SJCRH30 (cell line): ENCODE results near the gene PLXNA1. TPM values are rescaled to one million over a fixed set of nuclear protein-coding genes. Genes with fewer than 3 reads are reported as not detected.

Experiments
- DNase-seq, 2 experiments: peaks; one replicate each; pipeline ENCODE4 v3.0.0-alpha.2; 2015 to 2020
- H3K27ac ChIP-seq: fragments of 250-450 bp; sonication (Bioruptor Pico); 2 replicates; pipeline ENCODE4 v1.5.1; 2020; ENCODE audit warnings: mild to moderate bottlenecking, moderate library complexity
- H3K27me3 ChIP-seq: fragments of 250-450 bp; sonication (Bioruptor Pico); 2 replicates; pipeline ENCODE4 v1.5.1; 2020; ENCODE audit warnings: mild to moderate bottlenecking, moderate library complexity
- H3K36me3 ChIP-seq: fragments of 250-450 bp; sonication (Bioruptor Pico); 2 replicates; pipeline ENCODE4 v1.5.1; 2020; ENCODE audit warnings: mild to moderate bottlenecking, moderate library complexity
- H3K4me1 ChIP-seq: fragments of 250-450 bp; sonication (Bioruptor Pico); 2 replicates; pipeline ENCODE4 v1.5.1; 2020; ENCODE audit warnings: mild to moderate bottlenecking, moderate library complexity
- H3K4me3 ChIP-seq: fragments of 250-450 bp; sonication (Bioruptor Pico); 2 replicates; pipeline ENCODE4 v1.5.1; 2020; ENCODE audit warnings: mild to moderate bottlenecking, moderate library complexity
- H3K9me3 ChIP-seq: fragments of 250-450 bp; sonication (Bioruptor Pico); replicated peaks from 2 replicates; pipeline ENCODE4 v1.5.1; 2020; ENCODE audit warnings: mild to moderate bottlenecking, moderate library complexity
- total RNA-seq: library from RNA; depleted of rRNA; stranded (reverse); fragments of >200 nt; shearing (Covaris generic); gene quantifications from 2 replicates; pipeline ENCODE4 v1.2.3, GENCODE V29; 2014

Gene PLXNA1
- total RNA-seq, 1 experiment from 2014 or later: 51.6 TPM

DNA sequence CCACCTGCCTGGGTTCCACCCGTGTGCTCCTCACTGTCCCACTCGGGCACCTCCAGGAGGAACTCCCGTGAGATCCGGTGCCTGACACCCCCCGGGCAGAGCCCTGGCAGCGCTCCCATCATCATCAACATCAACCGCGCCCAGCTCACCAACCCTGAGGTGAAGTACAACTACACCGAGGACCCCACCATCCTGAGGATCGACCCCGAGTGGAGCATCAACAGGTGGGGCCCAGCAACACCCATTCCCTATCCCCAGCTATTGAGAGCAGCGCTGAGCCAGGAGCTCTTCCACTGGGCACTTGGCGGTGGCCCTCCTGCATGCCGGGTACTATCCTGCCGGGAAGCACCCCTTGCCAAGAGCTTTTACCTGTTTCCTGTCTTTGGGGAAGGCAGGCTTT lies 33.5 kb downstream of the PLXNA1 start:
- Histone ChIP-seq H3K4me3 (no peak overlapping the region), H3K36me3 (peaks cover 35% of the 10 kb centered on the region), H3K27me3 (no peaks in the 10 kb centered on the region), H3K9me3 (no peaks in the 10 kb centered on the region), H3K27ac (no peak overlapping the region), H3K4me1 (no peaks in the 10 kb centered on the region)
- no peak for DNase-seq

DNA sequence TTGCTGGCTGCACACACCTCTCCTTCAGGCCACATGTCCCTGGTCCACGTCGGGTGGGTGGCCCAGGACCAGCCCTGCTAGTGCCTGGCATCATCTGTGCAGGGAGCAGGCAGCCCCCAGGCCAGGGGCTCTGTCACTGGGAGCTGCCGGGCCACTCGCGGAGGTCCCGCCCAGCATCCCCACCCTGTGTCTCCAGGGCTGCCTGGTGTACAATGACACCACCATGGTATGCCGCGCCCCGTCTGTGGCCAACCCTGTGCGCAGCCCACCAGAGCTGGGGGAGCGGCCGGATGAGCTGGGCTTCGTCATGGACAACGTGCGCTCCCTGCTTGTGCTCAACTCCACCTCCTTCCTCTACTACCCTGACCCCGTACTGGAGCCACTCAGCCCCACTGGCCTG lies 34.3 kb downstream of the PLXNA1 start:
- no peak for DNase-seq

DNA sequence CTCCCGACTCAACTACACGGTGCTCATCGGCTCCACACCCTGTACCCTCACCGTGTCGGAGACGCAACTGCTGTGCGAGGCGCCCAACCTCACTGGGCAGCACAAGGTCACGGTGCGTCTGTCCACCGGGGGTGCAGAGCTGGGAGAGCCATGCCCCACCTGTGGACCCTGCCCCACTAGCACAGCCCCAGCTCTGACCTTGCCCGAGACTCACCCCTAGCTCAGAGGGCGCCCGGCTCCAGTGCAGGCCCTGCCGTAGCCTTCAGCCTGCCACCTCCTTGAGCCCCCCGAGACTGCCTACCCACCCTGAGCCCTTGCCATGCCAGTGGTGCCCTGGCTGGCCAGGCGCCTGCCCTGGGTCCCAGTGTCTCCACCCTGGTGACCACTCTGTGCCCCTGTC lies 34.9 kb downstream of the PLXNA1 start:
- H3K4me1 ChIP-seq: no peaks in the 10 kb centered on the region
- H3K27me3 ChIP-seq: no peaks in the 10 kb centered on the region
- no peak for DNase-seq
- H3K36me3 ChIP-seq: peaks cover 39% of the 10 kb centered on the region
- H3K4me3 ChIP-seq: no peak overlapping the region
- H3K27ac ChIP-seq: no peak overlapping the region
- no peaks in the 10 kb centered on the region for H3K9me3 ChIP-seq

More for the DNA sequence above, 34.3 kb downstream of the PLXNA1 start:
- Histone ChIP-seq H3K4me1 (no peaks in the 10 kb centered on the region), H3K4me3 (no peak overlapping the region), H3K36me3 (peaks cover 37% of the 10 kb centered on the region), H3K9me3 (no peaks in the 10 kb centered on the region), H3K27ac (no peak overlapping the region), H3K27me3 (no peaks in the 10 kb centered on the region)

DNA sequence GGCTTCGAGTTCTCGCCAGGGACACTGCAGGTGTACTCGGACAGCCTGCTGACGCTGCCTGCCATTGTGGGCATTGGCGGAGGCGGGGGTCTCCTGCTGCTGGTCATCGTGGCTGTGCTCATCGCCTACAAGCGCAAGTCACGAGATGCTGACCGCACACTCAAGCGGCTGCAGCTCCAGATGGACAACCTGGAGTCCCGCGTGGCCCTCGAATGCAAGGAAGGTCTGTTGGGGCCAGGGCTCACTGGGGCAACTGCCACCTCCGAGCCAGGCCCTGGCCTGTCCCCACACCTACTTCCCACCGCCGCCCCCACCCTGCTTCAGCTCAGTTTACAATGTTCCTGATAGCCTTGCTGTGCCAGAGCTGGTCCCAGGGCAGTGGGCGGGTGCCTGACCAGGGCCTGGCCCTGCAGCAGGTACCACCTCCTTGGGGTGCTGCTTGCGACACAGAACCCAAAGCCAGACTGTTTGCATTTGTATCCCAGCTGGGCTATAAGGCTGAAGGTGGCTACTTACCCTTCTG lies 35.5 kb downstream of the PLXNA1 start:
- H3K36me3 ChIP-seq: peaks cover 44% of the 10 kb centered on the region
- H3K4me1 ChIP-seq: no peaks in the 10 kb centered on the region
- DNase-seq: no peak
- H3K27me3 ChIP-seq: no peaks in the 10 kb centered on the region
- no peak overlapping the region for H3K27ac ChIP-seq
- H3K9me3 ChIP-seq: no peaks in the 10 kb centered on the region
- H3K4me3 ChIP-seq: no peak overlapping the region

DNA sequence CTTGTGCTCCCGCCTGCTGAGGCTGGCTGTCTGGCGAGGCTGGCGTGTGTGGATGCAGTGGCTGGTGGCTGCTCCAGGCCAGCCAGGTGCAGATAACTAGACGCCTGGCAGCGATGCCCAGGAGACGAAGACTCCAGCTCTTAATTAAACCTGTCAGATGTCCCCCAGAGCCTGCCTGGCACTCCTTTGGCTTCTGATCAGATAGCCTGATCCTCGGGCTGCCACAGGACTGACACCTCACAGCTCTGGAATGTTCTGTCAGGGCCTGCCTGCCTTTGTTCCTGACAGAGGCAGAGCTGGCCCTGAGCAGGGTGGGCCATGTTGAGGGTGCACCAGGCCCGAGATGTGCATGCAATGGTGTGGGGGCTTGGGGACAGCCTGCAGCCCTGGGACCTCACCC lies 36.5 kb downstream of the PLXNA1 start:
- Histone ChIP-seq H3K36me3 (peaks cover 44% of the 10 kb centered on the region), H3K27ac (no peak overlapping the region), H3K27me3 (no peaks in the 10 kb centered on the region), H3K4me3 (no peak overlapping the region), H3K9me3 (no peaks in the 10 kb centered on the region), H3K4me1 (no peaks in the 10 kb centered on the region)
- DNase-seq: no peak

DNA sequence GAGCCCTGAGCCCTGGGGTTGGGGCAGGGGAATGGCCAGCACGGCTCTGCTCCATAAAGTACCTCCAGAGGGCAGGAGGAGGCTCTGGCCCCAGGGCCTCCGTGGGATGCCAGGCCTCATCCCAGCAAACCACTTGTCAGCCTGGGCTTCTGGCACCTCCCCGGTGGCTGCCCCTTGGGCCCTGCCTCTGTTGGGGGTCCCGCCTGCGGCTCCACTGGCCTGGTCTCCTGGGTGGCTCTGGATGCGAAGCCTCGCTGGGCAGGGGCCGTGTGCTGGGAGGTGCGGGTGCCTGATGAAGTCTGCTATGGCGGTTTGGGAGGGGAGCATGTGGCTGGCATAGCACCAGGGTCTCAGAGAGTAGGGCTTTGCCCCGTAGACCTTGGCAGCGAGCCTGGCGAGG lies 37.6 kb downstream of the PLXNA1 start:
- Histone ChIP-seq H3K4me3 (no peak overlapping the region), H3K36me3 (peaks cover 43% of the 10 kb centered on the region), H3K9me3 (no peaks in the 10 kb centered on the region), H3K27me3 (no peaks in the 10 kb centered on the region), H3K27ac (no peak overlapping the region), H3K4me1 (no peaks in the 10 kb centered on the region)
- no peak for DNase-seq

DNA sequence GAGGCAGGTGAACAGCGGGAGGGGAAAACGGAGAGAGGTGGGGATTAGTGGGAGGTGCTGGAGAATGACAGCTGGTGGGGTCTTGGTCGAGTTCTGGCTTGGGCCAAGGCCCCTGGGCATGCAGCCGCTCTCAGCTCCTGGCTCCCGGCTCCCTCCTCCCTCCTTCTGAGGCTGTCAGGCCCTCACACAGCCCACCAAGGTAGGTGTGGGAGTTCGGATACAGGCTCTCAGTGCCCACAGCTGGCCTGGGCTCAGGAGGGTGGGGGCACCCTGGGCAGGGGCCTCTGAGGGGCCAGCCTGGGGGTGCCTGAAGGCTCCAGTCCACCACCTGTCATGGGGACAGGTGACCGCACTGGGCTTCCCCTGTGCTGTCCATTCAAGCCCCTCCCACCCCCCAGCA lies 39.9 kb downstream of the PLXNA1 start:
- H3K27ac ChIP-seq: no peak overlapping the region
- DNase-seq: no peak
- no peaks in the 10 kb centered on the region for H3K9me3 ChIP-seq
- no peaks in the 10 kb centered on the region for H3K4me1 ChIP-seq
- no peaks in the 10 kb centered on the region for H3K27me3 ChIP-seq
- H3K4me3 ChIP-seq: no peak overlapping the region
- H3K36me3 ChIP-seq: peaks cover 46% of the 10 kb centered on the region

DNA sequence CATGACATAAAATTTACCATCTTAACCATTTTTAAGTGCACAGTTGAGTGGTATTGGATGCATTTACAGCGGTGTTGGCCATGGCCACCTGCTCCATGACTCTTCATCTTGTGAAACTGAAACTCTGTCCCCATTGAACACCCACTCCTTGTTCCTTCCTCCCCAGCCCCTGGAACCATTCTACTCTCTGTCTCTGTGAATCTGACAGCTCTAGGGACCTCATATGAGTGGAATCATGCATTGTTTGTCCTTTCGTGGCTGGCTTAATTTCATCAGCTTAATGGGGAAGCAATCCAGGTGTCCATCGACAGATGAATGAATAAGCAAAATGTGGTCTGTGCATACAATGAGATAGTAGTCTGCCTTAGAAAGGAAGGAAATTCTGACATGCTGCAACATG lies 42.5 kb downstream of the PLXNA1 start:
- Histone ChIP-seq H3K27me3 (no peaks in the 10 kb centered on the region), H3K27ac (no peak overlapping the region), H3K36me3 (peaks cover 33% of the 10 kb centered on the region; the same call in 1 of the 2 replicates), H3K9me3 (no peaks in the 10 kb centered on the region), H3K4me1 (no peaks in the 10 kb centered on the region), H3K4me3 (no peak overlapping the region)
- no peak for DNase-seq

DNA sequence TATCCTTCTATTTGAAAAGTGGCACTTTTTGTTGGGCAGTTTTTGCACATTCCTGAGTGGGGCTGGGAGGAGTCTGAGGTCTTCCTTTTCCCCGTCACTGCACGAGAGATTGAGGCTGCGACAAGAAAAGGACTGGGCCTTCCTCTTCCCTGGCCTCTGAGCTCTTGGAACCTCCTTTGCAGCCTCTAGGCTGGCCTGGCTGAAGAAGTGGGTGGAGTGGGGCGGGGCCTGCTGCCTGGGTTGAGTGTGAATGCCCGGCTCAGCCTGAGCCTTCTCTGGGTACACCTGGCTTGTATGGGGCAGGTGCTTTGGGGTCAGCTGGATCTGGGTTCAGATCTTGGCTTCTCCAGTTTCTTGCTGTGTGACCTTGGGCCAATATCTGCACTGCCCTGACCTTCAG lies 43.1 kb downstream of the PLXNA1 start:
- Histone ChIP-seq H3K27ac (no peak overlapping the region), H3K36me3 (peaks cover 35% of the 10 kb centered on the region; the same call in 1 of the 2 replicates), H3K4me3 (no peak overlapping the region), H3K4me1 (no peaks in the 10 kb centered on the region), H3K9me3 (no peaks in the 10 kb centered on the region), H3K27me3 (no peaks in the 10 kb centered on the region)
- DNase-seq: no peak

DNA sequence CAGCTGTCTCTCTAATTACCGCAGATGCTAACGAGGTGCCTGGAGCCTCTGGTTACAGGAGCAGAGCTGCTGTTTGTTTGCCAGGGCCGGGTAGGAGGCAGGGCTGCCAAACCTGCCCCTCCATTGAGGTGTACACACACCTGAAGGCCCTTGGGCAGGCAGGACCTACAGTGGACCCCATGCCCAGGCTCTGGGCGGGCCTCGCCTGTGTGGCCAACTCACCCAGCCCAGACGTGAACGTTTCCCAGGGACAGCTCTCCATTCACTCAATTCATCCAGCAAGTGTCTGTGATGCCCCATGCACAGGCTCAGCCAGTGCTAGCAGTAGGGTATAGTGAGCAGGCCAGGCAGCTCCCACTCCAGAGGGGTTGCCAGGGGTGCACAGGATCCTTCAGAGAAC lies 43.7 kb downstream of the PLXNA1 start:
- Histone ChIP-seq H3K27me3 (no peaks in the 10 kb centered on the region), H3K36me3 (peaks cover 34% of the 10 kb centered on the region; the same call in 1 of the 2 replicates), H3K4me3 (no peak overlapping the region), H3K27ac (no peak overlapping the region), H3K9me3 (no peaks in the 10 kb centered on the region), H3K4me1 (no peaks in the 10 kb centered on the region)
- DNase-seq: no peak

DNA sequence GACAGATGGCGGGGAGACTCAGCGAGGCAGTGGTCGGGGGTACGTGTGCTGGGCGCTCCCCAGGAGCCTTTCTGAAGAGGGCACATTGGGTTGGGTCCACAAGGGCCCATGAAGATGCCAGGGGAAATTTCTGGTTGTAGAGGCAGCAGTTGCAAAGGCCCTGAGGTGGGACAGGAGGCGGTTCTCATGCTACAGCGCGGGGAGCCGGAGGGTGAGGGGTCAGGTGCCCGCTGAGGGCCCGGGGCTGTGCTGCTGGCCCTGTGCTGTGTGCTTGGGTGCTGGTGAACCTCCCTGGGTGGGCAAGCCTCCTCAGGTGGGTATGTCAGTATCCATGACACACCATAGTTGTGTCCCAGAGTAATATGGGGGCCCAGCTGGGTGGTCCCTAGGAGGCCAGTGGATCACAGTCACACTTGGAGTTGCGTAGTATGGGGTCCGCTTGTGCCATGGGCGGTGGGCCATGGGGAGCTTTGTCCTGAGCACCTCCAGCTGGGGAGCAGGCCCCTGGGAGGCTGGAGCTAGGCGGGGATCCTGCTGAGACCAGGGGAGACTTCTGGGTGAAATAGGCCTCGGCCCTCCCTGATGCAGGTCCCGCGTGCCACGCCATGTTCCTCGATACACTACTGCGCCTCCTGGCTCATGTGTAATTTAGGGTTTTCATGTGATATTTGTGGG lies 44.3 kb downstream of the PLXNA1 start:
- peaks cover 31% of the 10 kb centered on the region; the same call in 1 of the 2 replicates for H3K36me3 ChIP-seq
- no peaks in the 10 kb centered on the region for H3K9me3 ChIP-seq
- no peak for DNase-seq
- H3K4me3 ChIP-seq: no peak overlapping the region
- no peaks in the 10 kb centered on the region for H3K4me1 ChIP-seq
- no peaks in the 10 kb centered on the region for H3K27me3 ChIP-seq
- no peak overlapping the region for H3K27ac ChIP-seq

DNA sequence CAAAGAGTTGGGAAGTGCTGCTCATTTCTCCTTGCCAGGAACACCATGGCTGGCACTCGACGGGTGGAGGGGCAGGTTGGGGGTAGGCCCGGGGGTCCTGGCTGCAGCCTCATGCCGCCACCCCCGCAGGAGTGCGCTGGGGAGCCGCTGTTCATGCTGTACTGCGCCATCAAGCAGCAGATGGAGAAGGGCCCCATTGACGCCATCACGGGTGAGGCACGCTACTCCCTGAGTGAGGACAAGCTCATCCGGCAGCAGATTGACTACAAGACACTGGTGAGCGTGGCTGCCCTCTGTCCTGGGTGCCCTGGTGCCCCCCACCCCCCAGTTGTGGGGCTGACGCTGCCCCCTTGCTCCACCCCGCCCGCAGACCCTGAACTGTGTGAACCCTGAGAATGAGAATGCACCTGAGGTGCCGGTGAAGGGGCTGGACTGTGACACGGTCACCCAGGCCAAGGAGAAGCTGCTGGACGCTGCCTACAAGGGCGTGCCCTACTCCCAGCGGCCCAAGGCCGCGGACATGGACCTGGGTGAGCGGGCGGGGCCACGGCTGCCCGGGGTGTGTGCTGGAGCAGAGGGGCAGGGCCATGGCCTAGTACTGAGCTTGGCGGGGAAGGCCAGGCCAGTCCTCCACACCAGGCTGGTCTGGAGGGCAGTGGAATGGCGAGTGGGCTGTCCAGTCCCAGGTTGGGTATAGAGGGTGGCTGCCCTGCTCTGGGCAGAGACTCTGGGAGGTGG lies 45.1 kb downstream of the PLXNA1 start:
- Histone ChIP-seq H3K9me3 (no peaks in the 10 kb centered on the region), H3K36me3 (peaks cover 26% of the 10 kb centered on the region; the same call in 1 of the 2 replicates), H3K4me3 (no peak overlapping the region), H3K4me1 (no peaks in the 10 kb centered on the region), H3K27me3 (no peaks in the 10 kb centered on the region), H3K27ac (no peak overlapping the region)
- DNase-seq: no peak

DNA sequence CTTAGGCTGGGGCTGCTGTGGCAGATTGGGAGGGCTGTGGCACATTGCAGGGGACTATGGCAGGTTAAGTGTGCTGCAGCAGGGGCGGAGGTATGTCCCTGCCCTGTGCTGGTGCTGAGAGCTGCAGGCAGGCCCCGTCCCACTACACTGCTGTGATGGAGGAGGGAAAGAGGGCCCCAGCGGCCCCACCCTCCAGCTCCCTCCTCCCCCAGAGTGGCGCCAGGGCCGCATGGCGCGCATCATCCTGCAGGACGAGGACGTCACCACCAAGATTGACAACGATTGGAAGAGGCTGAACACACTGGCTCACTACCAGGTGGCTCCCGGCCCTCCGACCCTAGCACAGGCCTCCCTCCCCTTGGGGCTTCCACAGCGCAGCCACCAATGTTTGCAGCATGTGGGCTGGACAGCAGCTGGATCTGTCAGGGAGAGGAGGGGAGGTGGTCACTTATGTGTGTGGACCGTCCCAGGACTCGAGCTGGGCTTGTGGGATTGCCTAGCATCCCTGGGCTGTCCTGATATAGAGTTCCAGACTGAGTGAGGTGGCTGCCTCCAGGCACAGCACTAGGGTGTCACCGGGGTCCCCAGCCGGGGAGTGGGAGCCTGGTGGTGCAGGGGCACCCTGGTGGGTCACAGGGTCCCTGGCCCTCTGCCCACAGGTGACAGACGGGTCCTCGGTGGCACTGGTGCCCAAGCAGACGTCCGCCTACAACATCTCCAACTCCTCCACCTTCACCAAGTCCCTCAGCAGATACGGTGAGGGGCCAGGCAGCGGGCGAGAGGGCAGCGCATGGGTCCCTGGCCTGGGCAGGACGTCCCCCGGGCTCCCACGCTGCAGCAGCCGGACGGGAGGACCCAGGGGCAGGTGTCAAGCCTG lies 46.1 kb downstream of the PLXNA1 start:
- no peak overlapping the region for H3K4me3 ChIP-seq
- no peaks in the 10 kb centered on the region for H3K27me3 ChIP-seq
- DNase-seq: no peak
- H3K9me3 ChIP-seq: no peaks in the 10 kb centered on the region
- no peak overlapping the region for H3K27ac ChIP-seq
- H3K4me1 ChIP-seq: no peaks in the 10 kb centered on the region
- H3K36me3 ChIP-seq: peaks cover 25% of the 10 kb centered on the region; the same call in 1 of the 2 replicates

DNA sequence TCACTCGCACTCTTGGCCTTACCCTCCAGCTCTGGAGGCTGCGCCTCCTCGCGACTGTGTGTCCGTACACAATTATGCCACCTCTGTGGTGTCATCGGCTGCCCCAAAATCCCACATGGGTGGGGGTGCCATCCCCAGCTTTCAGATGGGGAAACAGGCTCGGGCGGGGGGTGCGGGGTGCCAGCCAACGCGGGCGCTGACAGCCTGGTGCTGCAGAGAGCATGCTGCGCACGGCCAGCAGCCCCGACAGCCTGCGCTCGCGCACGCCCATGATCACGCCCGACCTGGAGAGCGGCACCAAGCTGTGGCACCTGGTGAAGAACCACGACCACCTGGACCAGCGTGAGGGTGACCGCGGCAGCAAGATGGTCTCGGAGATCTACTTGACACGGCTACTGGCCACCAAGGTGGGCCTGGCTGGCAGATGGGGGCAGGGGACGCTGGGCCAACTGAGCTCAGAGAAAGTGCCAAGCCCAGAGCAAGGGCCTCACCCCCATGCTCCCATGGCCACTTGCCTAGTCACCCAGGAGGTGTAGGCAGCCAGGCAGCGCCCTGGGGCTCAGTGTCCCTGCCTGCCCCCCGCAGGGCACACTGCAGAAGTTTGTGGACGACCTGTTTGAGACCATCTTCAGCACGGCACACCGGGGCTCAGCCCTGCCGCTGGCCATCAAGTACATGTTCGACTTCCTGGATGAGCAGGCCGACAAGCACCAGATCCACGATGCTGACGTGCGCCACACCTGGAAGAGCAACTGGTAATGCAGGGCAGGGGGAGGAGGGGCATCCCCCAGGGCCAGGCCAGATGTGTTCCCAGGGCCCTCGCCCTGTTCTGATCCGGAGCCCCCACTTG lies 47.0 kb downstream of the PLXNA1 start:
- H3K4me3 ChIP-seq: no peak overlapping the region
- no peaks in the 10 kb centered on the region for H3K27me3 ChIP-seq
- H3K36me3 ChIP-seq: peaks cover 25% of the 10 kb centered on the region; the same call in 1 of the 2 replicates
- H3K9me3 ChIP-seq: no peaks in the 10 kb centered on the region
- H3K4me1 ChIP-seq: no peaks in the 10 kb centered on the region
- no peak for DNase-seq
- no peak overlapping the region for H3K27ac ChIP-seq
